ENCODE measurements around the gene ASCL4.

- TF ChIP-seq, protein P1, sequence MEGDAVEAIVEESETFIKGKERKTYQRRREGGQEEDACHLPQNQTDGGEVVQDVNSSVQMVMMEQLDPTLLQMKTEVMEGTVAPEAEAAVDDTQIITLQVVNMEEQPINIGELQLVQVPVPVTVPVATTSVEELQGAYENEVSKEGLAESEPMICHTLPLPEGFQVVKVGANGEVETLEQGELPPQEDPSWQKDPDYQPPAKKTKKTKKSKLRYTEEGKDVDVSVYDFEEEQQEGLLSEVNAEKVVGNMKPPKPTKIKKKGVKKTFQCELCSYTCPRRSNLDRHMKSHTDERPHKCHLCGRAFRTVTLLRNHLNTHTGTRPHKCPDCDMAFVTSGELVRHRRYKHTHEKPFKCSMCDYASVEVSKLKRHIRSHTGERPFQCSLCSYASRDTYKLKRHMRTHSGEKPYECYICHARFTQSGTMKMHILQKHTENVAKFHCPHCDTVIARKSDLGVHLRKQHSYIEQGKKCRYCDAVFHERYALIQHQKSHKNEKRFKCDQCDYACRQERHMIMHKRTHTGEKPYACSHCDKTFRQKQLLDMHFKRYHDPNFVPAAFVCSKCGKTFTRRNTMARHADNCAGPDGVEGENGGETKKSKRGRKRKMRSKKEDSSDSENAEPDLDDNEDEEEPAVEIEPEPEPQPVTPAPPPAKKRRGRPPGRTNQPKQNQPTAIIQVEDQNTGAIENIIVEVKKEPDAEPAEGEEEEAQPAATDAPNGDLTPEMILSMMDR (conservative IDR thresholded peaks at IDR 0.05 in 1 of 2, IDR thresholded peaks at IDR 0.05 in 1 of 2; ENCODE audit: low read depth in 1 of 2, low read length in 2 of 2): no peak
- TF ChIP-seq EZH2 (IDR thresholded peaks at IDR 0.05; ENCODE audit: low read length, missing control alignments): no peak
Measured at GRCh38 chr12:107805488-107806180, 31.1 kb downstream of the ASCL4 start.
